GM13976 (cell line): Measurements from ENCODE around the gene CGB8.

Experiments
- DNase-seq: peaks from one replicate; pipeline ENCODE4 v3.0.0; 2012; ENCODE audit warnings: low spot score
- CTCF ChIP-seq: IDR thresholded peaks from 2 replicates; pipeline ENCODE4 v1.5.1; 2012; ENCODE audit warnings: borderline replicate concordance, mild to moderate bottlenecking; ENCODE audit not compliant: insufficient read depth; ENCODE audit errors: extremely low read depth, missing control alignments, control extremely low read depth
- in situ Hi-C: fragments of 300-500 bp; cut with MboI; formaldehyde crosslinking; loops from one replicate; pipeline ENCODE4 v1.12.0; 2022; ENCODE audit warnings: low sequenced_read_pairs, mixed read lengths, inconsistent platforms; ENCODE audit not compliant: unreplicated experiment

CGB8 gene

GRCh38 chr19:49073514-49074378, 24.8 kb upstream of the CGB8 start:
- no peak for DNase-seq
- TF ChIP-seq CTCF, result no peak
- in situ Hi-C loops, result no loop called here

DNA sequence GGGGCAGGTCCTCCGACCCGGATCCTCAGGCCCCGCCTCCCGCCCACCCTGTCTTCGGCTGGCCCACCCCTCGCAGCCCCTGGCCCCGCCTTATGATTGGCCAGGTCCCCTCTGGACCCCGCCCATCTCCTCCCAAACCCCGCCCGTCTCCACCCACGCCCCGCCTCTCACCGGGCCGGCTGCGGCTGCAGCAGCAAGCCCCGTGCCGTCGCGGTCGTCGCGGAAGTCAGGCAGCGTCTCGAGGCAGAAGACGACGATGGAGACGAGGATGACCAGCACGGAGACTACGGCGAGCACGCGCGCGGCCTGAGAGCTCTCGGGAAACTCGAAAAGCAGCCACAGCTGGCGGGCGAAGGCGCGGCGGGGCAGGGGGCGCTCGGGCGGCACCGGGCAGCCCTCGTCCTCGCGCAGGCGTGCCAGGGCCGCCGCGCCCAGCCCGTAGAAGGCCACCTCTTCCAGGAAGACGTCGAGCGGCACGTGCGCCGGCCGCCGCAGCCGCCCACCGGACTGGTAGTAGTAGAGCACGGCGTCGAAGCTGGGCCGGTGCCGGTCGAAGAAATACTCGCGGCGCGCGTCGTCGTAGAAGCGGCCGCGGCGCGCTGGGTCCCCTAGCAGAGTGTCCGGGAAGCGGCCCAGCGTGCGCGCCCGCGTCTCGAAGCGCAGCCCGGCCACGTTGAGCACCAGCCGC, 23.1 kb upstream of the CGB8 start:
- DNase-seq, result no peak
- in situ Hi-C loops, result no loop called here
- TF ChIP-seq CTCF, result no peak

- no peak for DNase-seq
- in situ Hi-C loops, result no loop called here
- TF ChIP-seq CTCF, result no peak
These were observed 21.5 kb upstream of the CGB8 start for GRCh38 chr19:49070416-49070815.

GRCh38 chr19:49069026-49069425, 20.1 kb upstream of the CGB8 start:
- in situ Hi-C loops, result no loop called here
- DNase-seq, result no peak
- TF ChIP-seq CTCF, result no peak

- DNase-seq, result no peak
- TF ChIP-seq CTCF, result no peak
- in situ Hi-C loops, result no loop called here
These were observed 18.6 kb upstream of the CGB8 start for GRCh38 chr19:49067554-49067953.

DNA sequence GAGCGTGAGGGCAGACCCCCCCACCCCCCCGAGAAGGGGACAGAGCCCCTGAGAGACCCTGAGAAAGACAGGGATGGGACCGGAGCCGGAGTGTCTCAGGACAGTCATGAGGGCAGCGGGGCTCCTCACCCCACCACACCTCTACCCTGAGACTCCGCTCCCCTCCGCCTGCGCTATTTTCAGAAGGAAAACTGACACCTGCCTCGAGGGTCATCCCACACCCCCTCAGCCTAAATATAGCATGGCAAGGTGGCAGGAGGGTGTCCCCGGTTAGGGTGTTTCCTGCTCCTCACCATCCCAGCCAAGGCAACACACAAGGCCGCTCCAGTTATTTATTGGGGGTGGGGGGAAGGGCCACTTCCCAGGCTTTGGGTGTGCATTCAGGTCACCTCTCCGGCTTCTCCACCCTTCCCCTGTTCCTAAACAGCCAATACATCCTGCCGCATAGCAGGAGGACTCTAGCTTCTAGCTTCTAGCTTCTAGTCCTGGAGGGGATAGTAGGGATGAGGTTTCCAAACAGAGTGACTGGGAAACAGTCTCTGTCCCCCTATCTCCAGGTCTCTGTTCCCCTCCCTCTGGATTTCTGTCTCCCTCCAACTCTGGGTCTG, 17.1 kb upstream of the CGB8 start:
- no peak for TF ChIP-seq CTCF
- DNase-seq, result no peak
- in situ Hi-C loops, result no loop called here
